Right lobe of liver (tissue), 4 donors: ENCODE results near the gene RBBP5.

Experiments
- POLR2A ChIP-seq: fragments of 450-650 bp; IDR thresholded peaks from one replicate; pipeline ENCODE4 v1.6.1; 2017; ENCODE audit warnings: antibody characterized with exemption, mild to moderate bottlenecking
- TF ChIP-seq, protein P1 (sequence below), 4 donors: fragments of 200-600 bp in 3 of 4; fragments of 450-650 bp in 1 of 4; IDR thresholded peaks; one replicate each; pipeline versions ENCODE4 v1.5.1 to v1.8.0; 2016 to 2022; ENCODE audit warnings: antibody characterized with exemption in 4 of 4, mild to moderate bottlenecking in 2 of 4
- donor health status: DM: no; HTN: no; CAD: no.
- donor health status: DM: no; HTN: no; CAD: no.
- donor health status: DM: no; HTN: yes; CAD: no.

GRCh38 chr1:205052690-205053089, 69.1 kb downstream of the RBBP5 start:
- TF ChIP-seq, protein P1, sequence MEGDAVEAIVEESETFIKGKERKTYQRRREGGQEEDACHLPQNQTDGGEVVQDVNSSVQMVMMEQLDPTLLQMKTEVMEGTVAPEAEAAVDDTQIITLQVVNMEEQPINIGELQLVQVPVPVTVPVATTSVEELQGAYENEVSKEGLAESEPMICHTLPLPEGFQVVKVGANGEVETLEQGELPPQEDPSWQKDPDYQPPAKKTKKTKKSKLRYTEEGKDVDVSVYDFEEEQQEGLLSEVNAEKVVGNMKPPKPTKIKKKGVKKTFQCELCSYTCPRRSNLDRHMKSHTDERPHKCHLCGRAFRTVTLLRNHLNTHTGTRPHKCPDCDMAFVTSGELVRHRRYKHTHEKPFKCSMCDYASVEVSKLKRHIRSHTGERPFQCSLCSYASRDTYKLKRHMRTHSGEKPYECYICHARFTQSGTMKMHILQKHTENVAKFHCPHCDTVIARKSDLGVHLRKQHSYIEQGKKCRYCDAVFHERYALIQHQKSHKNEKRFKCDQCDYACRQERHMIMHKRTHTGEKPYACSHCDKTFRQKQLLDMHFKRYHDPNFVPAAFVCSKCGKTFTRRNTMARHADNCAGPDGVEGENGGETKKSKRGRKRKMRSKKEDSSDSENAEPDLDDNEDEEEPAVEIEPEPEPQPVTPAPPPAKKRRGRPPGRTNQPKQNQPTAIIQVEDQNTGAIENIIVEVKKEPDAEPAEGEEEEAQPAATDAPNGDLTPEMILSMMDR (IDR thresholded peaks at IDR 0.05) = no peak
- TF ChIP-seq POLR2A = no peak
